Right lobe of liver (tissue), 4 donors: Measurements from ENCODE around the gene VEGFA.

Source experiments
- CTCF ChIP-seq, 4 donors: fragments of 200-600 bp in 3 of 4; fragments of 450-650 bp in 1 of 4; IDR thresholded peaks; one replicate each; pipeline versions ENCODE4 v1.5.1 to v1.8.0; 2016 to 2022; ENCODE audit warnings: antibody characterized with exemption in 4 of 4, mild to moderate bottlenecking in 2 of 4
- POLR2A ChIP-seq: fragments of 450-650 bp; IDR thresholded peaks from one replicate; pipeline ENCODE4 v1.6.1; 2017; ENCODE audit warnings: antibody characterized with exemption, mild to moderate bottlenecking
- donor health status: DM: no; HTN: no; CAD: no.
- donor health status: DM: no; HTN: no; CAD: no.
- donor health status: DM: no; HTN: yes; CAD: no.

- no peak for TF ChIP-seq CTCF (IDR thresholded peaks at IDR 0.05)
- no peak for TF ChIP-seq POLR2A
Observed at GRCh38 chr6:43753570-43754183, 16.3 kb upstream of the VEGFA start.
